T-cell (primary cell): ENCODE measurements around the gene DCP1B. TPM values are rescaled to one million over a fixed set of nuclear protein-coding genes. Genes with fewer than 3 reads are reported as not detected.

ENCODE experiments used
- ATAC-seq, 4 experiments: fragments of 200-7000 bp in 3 of 4; fragments of 150-1000 bp in 1 of 4; cut with Tn5 transposase; replicated peaks in 1 of 4; 1 replicate in 3 of 4; 2 replicates in 1 of 4; pipeline ENCODE4 v1.10.0; 2021; ENCODE audit warnings: moderate library complexity in 3 of 4, mild to moderate bottlenecking in 2 of 4, moderate number of reproducible peaks in 1 of 4
- CTCF ChIA-PET, 2 donors: fragments of 300-600 bp; sonication (Branson Sonifier 250); formaldehyde crosslinking; loops; one replicate each; lab custom pipeline; 2022; ENCODE audit warnings: antibody characterized with exemption in 2 of 2; lab: Charles Lee
- POLR2A ChIA-PET, 2 donors: fragments of 300-600 bp; sonication (Branson Sonifier 250); formaldehyde crosslinking; loops; one replicate each; lab custom pipeline; 2022; ENCODE audit warnings: antibody characterized with exemption in 2 of 2; lab: Charles Lee
- DNase-seq, 35 experiments: peaks; one replicate each; pipeline versions ENCODE4 v3.0.0 to v3.0.0-alpha.2; 2013 to 2023
- H3K27ac ChIP-seq: one replicate; pipeline ENCODE4 v1.5.1; 2013; ENCODE audit warnings: low read length
- H3K27me3 ChIP-seq, 2 experiments: replicated peaks in 1 of 2; 1 replicate in 1 of 2; 2 replicates in 1 of 2; pipeline versions ENCODE4 v1.6.1 to v1.7.0; 2013; ENCODE audit warnings: low read length in 1 of 2, mixed read lengths in 1 of 2; ENCODE audit not compliant: control insufficient read depth in 2 of 2, insufficient read depth in 2 of 2; ENCODE audit errors: extremely low read depth in 1 of 2
- H3K36me3 ChIP-seq, 2 donors: 1 replicate in 1 of 2; 2 replicates in 1 of 2; pipeline versions ENCODE4 v1.6.1 to v1.7.0; 2013; ENCODE audit warnings: low read length in 1 of 2; ENCODE audit not compliant: control insufficient read depth in 2 of 2, insufficient read depth in 1 of 2; ENCODE audit errors: extremely low read depth in 1 of 2
- H3K4me1 ChIP-seq, 2 experiments: 1 replicate in 1 of 2; 2 replicates in 1 of 2; pipeline versions ENCODE4 v1.6.1 to v1.7.0; 2013; ENCODE audit warnings: low read length in 2 of 2, mixed read lengths in 1 of 2; ENCODE audit not compliant: insufficient read depth in 2 of 2, control insufficient read depth in 1 of 2; ENCODE audit errors: extremely low read depth in 1 of 2
- H3K4me3 ChIP-seq, 2 donors: 1 replicate in 1 of 2; 2 replicates in 1 of 2; pipeline versions ENCODE4 v1.5.1 to v1.7.0; 2013; ENCODE audit warnings: mild to moderate bottlenecking in 2 of 2, low read length in 1 of 2, moderate library complexity in 1 of 2; ENCODE audit not compliant: control insufficient read depth in 1 of 2; ENCODE audit errors: extremely low read depth in 1 of 2
- H3K9me3 ChIP-seq: 2 replicates; pipeline ENCODE4 v1.7.0; 2013
- H3K27ac Mint-ChIP-seq, 2 donors: one replicate each; pipeline ENCODE4 v1.8.0; 2020 to 2021; ENCODE audit warnings: mild to moderate bottlenecking in 2 of 2, mixed read lengths in 2 of 2
- H3K27me3 Mint-ChIP-seq, 2 donors: one replicate each; pipeline ENCODE4 v1.8.0; 2021 to 2022; ENCODE audit warnings: mixed read lengths in 2 of 2
- H3K36me3 Mint-ChIP-seq: one replicate; pipeline ENCODE4 v1.8.0; 2021; ENCODE audit warnings: mixed read lengths
- H3K4me1 Mint-ChIP-seq, 3 donors: one replicate each; pipeline ENCODE4 v1.8.0; 2020 to 2022; ENCODE audit warnings: mixed read lengths in 3 of 3, mild to moderate bottlenecking in 1 of 3
- H3K4me3 Mint-ChIP-seq, 3 donors: one replicate each; pipeline ENCODE4 v1.8.0; 2020 to 2022; ENCODE audit warnings: mild to moderate bottlenecking in 3 of 3, mixed read lengths in 3 of 3, moderate library complexity in 3 of 3
- H3K9me3 Mint-ChIP-seq, 3 donors: one replicate each; pipeline ENCODE4 v1.8.0; 2020 to 2022; ENCODE audit warnings: mixed read lengths in 3 of 3
- WGBS: methylation state at CpG from one replicate; pipeline ENCODE4 v1.1.5; 2013; ENCODE audit warnings: missing lambda C conversion rate; ENCODE audit not compliant: insufficient coverage; 5-methylcytosine and 5-hydroxymethylcytosine counted together
- total RNA-seq, 35 experiments: library from RNA in 6 of 35; stranded (reverse) in 6 of 35; fragments of 120-200 nt in 1 of 35; gene quantifications; one replicate each; pipeline versions ENCODE4 v1.2.1 to v1.2.4 and lab custom pipeline; 2013 to 2026

Gene DCP1B
- total RNA-seq, 5 donors from 2014 or later (not counting 1 experiment from before 2014, with no cell fraction given) = 10.5 to 24.2 (median 20.3) TPM

GRCh38 chr12:2034633-2035430 lies 30.6 kb upstream of the DCP1B start:
- DNase-seq = peak; percentile 60 to 94 (median 78)
- CTCF ChIA-PET = interaction anchor here (1.0 to 1.4 kb wide), 3 partner anchors 13 to 95 kb away, joined by 3 to 6 read pairs (median 3); no protein-coding TSS in a partner anchor
- peak overlapping the region; percentile 57 to 60 (median 59) for H3K4me3 Mint-ChIP-seq
- no peaks in the 10 kb centered on the region for H3K36me3 Mint-ChIP-seq
- POLR2A ChIA-PET = no interaction called here
- Histone ChIP-seq H3K4me3 (peak overlapping the region; percentile 40 to 76), H3K36me3 (no peaks in the 10 kb centered on the region), H3K9me3 (no peaks in the 10 kb centered on the region), H3K27ac (no peak overlapping the region), H3K27me3 (peaks cover 0 to 18% of the 10 kb centered on the region in 2 experiments), H3K4me1 (peaks cover 0 to 10% of the 10 kb centered on the region in 2 experiments)
- peaks cover 11 to 13% (median 12%) of the 10 kb centered on the region in 3 donors for H3K4me1 Mint-ChIP-seq
- H3K27me3 Mint-ChIP-seq = peaks cover 39 to 45% of the 10 kb centered on the region in 2 donors
- no peaks in the 10 kb centered on the region for H3K9me3 Mint-ChIP-seq
- H3K27ac Mint-ChIP-seq = peak overlapping the region in 1 of 2 donors; percentile 2
- ATAC-seq = peak; percentile 98 to 99 (median 99)
- WGBS = under 1% methylated on average over 36 of the region's 47 CpGs

DNA sequence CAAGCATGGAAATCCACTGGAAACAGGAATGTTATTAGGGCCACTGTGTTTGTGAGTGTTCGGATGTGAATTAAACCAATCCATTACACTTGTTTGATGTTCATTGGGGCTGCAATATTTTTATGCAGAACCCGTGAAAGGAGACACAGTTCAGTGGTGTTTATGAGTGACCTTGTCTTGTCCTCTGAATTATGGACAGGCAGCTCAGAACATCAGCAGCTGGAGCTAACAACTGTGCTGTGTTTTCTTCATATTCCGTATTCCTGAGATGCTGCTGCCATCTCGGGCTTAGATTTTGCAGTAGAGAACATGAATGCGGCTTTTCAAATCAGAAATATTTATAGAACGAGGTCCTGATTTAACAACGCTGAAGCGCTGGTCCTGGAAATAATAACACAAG lies 28.2 kb upstream of the DCP1B start:
- ChIA-PET POLR2A (no interaction called here), CTCF (no interaction called here)
- H3K36me3 Mint-ChIP-seq = no peaks in the 10 kb centered on the region
- peaks cover 11 to 13% (median 12%) of the 10 kb centered on the region in 3 donors for H3K4me1 Mint-ChIP-seq
- no peak overlapping the region for H3K27ac Mint-ChIP-seq
- DNase-seq (no peak), ATAC-seq (no peak)
- peaks cover 30 to 40% of the 10 kb centered on the region in 2 donors for H3K27me3 Mint-ChIP-seq
- H3K4me3 Mint-ChIP-seq = no peak overlapping the region
- H3K9me3 Mint-ChIP-seq = no peaks in the 10 kb centered on the region
- Histone ChIP-seq H3K4me1 (peaks cover 0 to 10% of the 10 kb centered on the region in 2 experiments), H3K36me3 (no peaks in the 10 kb centered on the region), H3K27ac (no peak overlapping the region), H3K27me3 (peaks cover 0 to 18% of the 10 kb centered on the region in 2 experiments), H3K9me3 (no peaks in the 10 kb centered on the region), H3K4me3 (no peak overlapping the region)
- WGBS = 96% methylated on average over 4 of the region's 8 CpGs

GRCh38 chr12:2029851-2030250 lies 25.6 kb upstream of the DCP1B start:
- Histone ChIP-seq H3K4me1 (peaks cover 0 to 4% of the 10 kb centered on the region in 2 experiments), H3K27ac (no peak overlapping the region), H3K4me3 (no peak overlapping the region), H3K36me3 (no peaks in the 10 kb centered on the region), H3K27me3 (peaks cover 0 to 4% of the 10 kb centered on the region in 2 experiments), H3K9me3 (no peaks in the 10 kb centered on the region)
- Mint-ChIP-seq H3K36me3 (no peaks in the 10 kb centered on the region), H3K27ac (no peak overlapping the region), H3K9me3 (no peaks in the 10 kb centered on the region), H3K27me3 (peaks cover 19 to 23% of the 10 kb centered on the region in 2 donors), H3K4me1 (peaks cover 4 to 6% (median 5%) of the 10 kb centered on the region in 3 donors), H3K4me3 (no peak overlapping the region)
- POLR2A ChIA-PET = no interaction called here
- CTCF ChIA-PET = no interaction called here
- ATAC-seq = no peak
- no CpG with 5 or more reads among the region's 3 CpGs for WGBS
- DNase-seq = no peak

DNA sequence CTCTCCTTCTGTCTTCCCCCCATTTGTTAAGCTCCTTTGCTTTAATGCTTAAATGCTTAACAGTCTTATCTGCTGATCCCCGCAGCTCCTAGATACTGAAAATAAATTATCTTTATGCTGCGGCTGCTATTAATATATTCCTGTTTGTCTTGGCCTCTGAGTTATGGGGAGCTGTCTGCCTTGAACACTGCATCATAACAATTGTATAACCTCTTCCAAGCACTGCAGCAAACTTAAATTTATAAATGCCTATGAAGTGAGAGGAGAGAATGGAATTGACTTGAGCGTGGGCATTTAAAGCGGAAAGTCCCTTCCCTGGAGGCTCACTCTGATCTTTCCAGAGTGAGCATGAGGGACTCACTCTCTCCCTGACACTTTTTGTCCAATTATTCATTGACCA lies 23.1 kb upstream of the DCP1B start:
- H3K9me3 Mint-ChIP-seq = no peaks in the 10 kb centered on the region
- H3K4me1 Mint-ChIP-seq = no peaks in the 10 kb centered on the region
- no peak for DNase-seq
- no peak for ATAC-seq
- Histone ChIP-seq H3K9me3 (no peaks in the 10 kb centered on the region), H3K4me3 (no peak overlapping the region), H3K36me3 (no peaks in the 10 kb centered on the region), H3K27me3 (no peaks in the 10 kb centered on the region), H3K27ac (no peak overlapping the region), H3K4me1 (no peaks in the 10 kb centered on the region)
- no peak overlapping the region for H3K27ac Mint-ChIP-seq
- H3K36me3 Mint-ChIP-seq = no peaks in the 10 kb centered on the region
- no peak overlapping the region for H3K4me3 Mint-ChIP-seq
- H3K27me3 Mint-ChIP-seq = peaks cover 10 to 14% of the 10 kb centered on the region in 2 donors
- no CpG with 5 or more reads among the region's 4 CpGs for WGBS
- ChIA-PET POLR2A (no interaction called here), CTCF (no interaction called here)

- H3K36me3 Mint-ChIP-seq = no peaks in the 10 kb centered on the region
- CTCF ChIA-PET = no interaction called here
- no peak overlapping the region for H3K4me3 Mint-ChIP-seq
- WGBS = no CpG with 5 or more reads among the region's 3 CpGs
- no peaks in the 10 kb centered on the region for H3K9me3 Mint-ChIP-seq
- H3K27ac Mint-ChIP-seq = no peak overlapping the region
- H3K4me1 Mint-ChIP-seq = no peaks in the 10 kb centered on the region
- H3K4me3 ChIP-seq = no peak overlapping the region
- POLR2A ChIA-PET = interaction anchor here in 1 of 2 donors (0.6 kb wide), 1 partner anchor 1916 kb away, joined by 3 read pairs; no protein-coding TSS in a partner anchor
- no peak for DNase-seq
- no peak for ATAC-seq
- peaks cover 14 to 20% of the 10 kb centered on the region in 2 donors for H3K27me3 Mint-ChIP-seq
- no peaks in the 10 kb centered on the region for H3K4me1 ChIP-seq
- H3K27ac ChIP-seq = no peak overlapping the region
- H3K27me3 ChIP-seq = peaks cover 0 to 8% of the 10 kb centered on the region in 2 experiments
- no peaks in the 10 kb centered on the region for H3K9me3 ChIP-seq
- no peaks in the 10 kb centered on the region for H3K36me3 ChIP-seq
Measured at GRCh38 chr12:2023365-2023764, 19.1 kb upstream of the DCP1B start.

DNA sequence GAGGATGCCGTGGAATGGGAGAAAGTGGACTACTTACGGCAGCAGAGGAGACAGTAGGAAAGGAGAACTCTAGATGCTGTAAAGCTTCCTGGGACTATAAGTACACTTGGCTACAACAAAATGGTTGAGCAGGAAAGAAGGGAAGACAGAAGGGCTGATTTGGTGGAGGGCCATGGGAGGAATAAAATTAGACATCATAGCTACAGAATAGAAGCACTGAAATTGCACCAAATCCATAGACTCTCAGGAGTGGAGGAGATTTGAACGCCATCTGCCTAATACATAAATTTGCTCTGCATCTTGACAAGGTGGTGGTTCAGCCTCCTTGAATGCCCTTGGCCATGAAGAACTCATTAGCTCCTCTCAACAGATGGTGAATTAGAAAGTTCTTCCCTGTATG lies 16.3 kb upstream of the DCP1B start:
- H3K4me1 Mint-ChIP-seq = no peaks in the 10 kb centered on the region
- ChIA-PET CTCF (no interaction called here), POLR2A (no interaction called here)
- peaks cover 0 to 15% of the 10 kb centered on the region in 2 experiments for H3K27me3 ChIP-seq
- DNase-seq = no peak
- H3K36me3 Mint-ChIP-seq = no peaks in the 10 kb centered on the region
- H3K9me3 Mint-ChIP-seq = no peaks in the 10 kb centered on the region
- no peaks in the 10 kb centered on the region for H3K4me1 ChIP-seq
- H3K27ac Mint-ChIP-seq = no peak overlapping the region
- H3K27ac ChIP-seq = no peak overlapping the region
- peaks cover 23 to 30% of the 10 kb centered on the region in 2 donors for H3K27me3 Mint-ChIP-seq
- WGBS = 100% methylated on average over 2 of the region's 3 CpGs
- H3K36me3 ChIP-seq = no peaks in the 10 kb centered on the region
- no peaks in the 10 kb centered on the region for H3K9me3 ChIP-seq
- no peak overlapping the region for H3K4me3 Mint-ChIP-seq
- no peak overlapping the region for H3K4me3 ChIP-seq
- no peak for ATAC-seq
